Panc1 (cell line): Measurements from ENCODE around the gene POMGNT1.

Source experiments
- CTCF ChIP-seq: fragments of 450-650 bp; IDR thresholded peaks from 2 replicates; pipeline ENCODE4 v1.5.1; 2017; ENCODE audit warnings: mild to moderate bottlenecking
- POLR2AphosphoS5 ChIP-seq: IDR thresholded peaks from 2 replicates; pipeline ENCODE4 v1.6.1; 2012; ENCODE audit warnings: mild to moderate bottlenecking, low read depth, low read length, moderate library complexity
- REST ChIP-seq, 2 experiments: IDR thresholded peaks; 2 replicates each; pipeline ENCODE4 v1.6.1; 2011 to 2012; ENCODE audit warnings: low read depth in 2 of 2, control low read depth in 1 of 2, low read length in 1 of 2, mild to moderate bottlenecking in 1 of 2, moderate library complexity in 1 of 2; ENCODE audit not compliant: insufficient read depth in 1 of 2
- TCF7L2 ChIP-seq: IDR thresholded peaks from 2 replicates; pipeline ENCODE4 v1.6.1; 2011; ENCODE audit warnings: mild to moderate bottlenecking, low read depth, low read length, inconsistent platforms

- TF ChIP-seq CTCF (no peak), REST (IDR thresholded peaks at IDR 0.05; ENCODE audit: insufficient read depth in 1 of 2, low read depth in 2 of 2, low read length in 1 of 2) (no peak), TCF7L2 (no peak), POLR2AphosphoS5 (no peak)
Observed at GRCh38 chr1:46192171-46192570, 6.1 kb downstream of the POMGNT1 start.
